Transverse colon (tissue), 3 donors: ENCODE data around the gene EIF4EBP3.

Experiments used
- EP300 ChIP-seq: sonication (generic); formaldehyde crosslinking; IDR thresholded peaks from one replicate; pipeline ENCODE4 v1.6.1; 2017; ENCODE audit warnings: antibody characterized with exemption, low read depth
- POLR2A ChIP-seq: fragments of 450-650 bp; IDR thresholded peaks from one replicate; pipeline ENCODE4 v1.6.1; 2016; ENCODE audit warnings: antibody characterized with exemption, mild to moderate bottlenecking, moderate library complexity
- TF ChIP-seq, protein P1 (sequence below), 5 experiments: fragments of 200-600 bp in 3 of 5; fragments of 450-650 bp in 2 of 5; sonication (generic) in 3 of 5; IDR thresholded peaks; 1 replicate in 2 of 5; 2 replicates in 3 of 5; pipeline ENCODE4 v1.5.1; 2016 to 2017; ENCODE audit warnings: antibody characterized with exemption in 5 of 5, inconsistent platforms in 3 of 5, mild to moderate bottlenecking in 2 of 5, moderate library complexity in 1 of 5

DNA sequence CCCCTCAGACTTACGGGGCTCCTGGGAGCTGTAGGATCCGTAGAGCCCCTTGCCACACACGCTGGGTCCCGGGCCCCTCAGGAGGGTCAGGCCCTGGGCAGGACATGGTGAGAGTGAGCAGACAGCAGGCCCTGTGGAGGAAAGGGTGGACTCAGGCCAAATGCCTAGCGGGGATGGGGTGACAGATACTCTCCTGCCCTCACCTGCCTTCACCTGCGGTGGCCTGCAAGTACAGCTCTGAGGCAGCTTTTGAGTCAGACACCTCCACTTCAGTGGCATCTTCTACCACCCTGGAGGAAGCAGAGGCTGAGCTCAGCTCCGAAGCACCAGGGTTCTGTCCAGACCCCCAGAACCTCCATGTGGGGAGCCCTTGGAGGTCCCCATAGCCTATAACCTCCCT is 43.4 kb downstream of the EIF4EBP3 start:
- TF ChIP-seq POLR2A (no peak), EP300 (no peak)
- TF ChIP-seq, protein P1, sequence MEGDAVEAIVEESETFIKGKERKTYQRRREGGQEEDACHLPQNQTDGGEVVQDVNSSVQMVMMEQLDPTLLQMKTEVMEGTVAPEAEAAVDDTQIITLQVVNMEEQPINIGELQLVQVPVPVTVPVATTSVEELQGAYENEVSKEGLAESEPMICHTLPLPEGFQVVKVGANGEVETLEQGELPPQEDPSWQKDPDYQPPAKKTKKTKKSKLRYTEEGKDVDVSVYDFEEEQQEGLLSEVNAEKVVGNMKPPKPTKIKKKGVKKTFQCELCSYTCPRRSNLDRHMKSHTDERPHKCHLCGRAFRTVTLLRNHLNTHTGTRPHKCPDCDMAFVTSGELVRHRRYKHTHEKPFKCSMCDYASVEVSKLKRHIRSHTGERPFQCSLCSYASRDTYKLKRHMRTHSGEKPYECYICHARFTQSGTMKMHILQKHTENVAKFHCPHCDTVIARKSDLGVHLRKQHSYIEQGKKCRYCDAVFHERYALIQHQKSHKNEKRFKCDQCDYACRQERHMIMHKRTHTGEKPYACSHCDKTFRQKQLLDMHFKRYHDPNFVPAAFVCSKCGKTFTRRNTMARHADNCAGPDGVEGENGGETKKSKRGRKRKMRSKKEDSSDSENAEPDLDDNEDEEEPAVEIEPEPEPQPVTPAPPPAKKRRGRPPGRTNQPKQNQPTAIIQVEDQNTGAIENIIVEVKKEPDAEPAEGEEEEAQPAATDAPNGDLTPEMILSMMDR (IDR thresholded peaks at IDR 0.05), result no peak
